ENCODE results near the gene SNX8. TPM values are rescaled to one million over a fixed set of nuclear protein-coding genes. Genes with fewer than 3 reads are reported as not detected.

Gene SNX8
- total and polyA plus RNA-seq, 2 donors (not counting 3 experiments of a cell fraction or from before 2014, with no cell fraction given), result 24.5 to 50.3 TPM

DNA sequence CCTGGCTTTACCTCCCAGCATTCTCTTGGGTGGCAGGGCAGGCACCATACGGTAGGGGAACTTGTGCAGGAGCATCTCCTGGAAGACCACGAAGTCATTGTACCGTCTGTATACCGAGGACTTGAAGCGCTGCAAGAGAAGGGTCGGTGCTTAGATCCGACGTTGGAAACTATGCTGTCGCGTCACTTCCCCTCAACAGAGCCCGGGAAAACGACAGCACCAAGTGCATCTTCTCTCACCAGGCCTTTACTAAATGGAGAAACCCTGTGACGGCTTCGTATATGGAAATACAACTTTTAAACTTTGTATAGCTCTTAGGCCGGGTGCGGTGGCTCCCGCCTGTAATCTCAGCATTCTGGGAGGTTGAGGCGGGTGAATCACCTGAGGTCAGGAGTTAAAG is 39.1 kb downstream of the SNX8 start:
- ChIA-PET POLR2A (no interaction called here), CTCF (no interaction called here)
- FAIRE-seq, result no peak

DNA sequence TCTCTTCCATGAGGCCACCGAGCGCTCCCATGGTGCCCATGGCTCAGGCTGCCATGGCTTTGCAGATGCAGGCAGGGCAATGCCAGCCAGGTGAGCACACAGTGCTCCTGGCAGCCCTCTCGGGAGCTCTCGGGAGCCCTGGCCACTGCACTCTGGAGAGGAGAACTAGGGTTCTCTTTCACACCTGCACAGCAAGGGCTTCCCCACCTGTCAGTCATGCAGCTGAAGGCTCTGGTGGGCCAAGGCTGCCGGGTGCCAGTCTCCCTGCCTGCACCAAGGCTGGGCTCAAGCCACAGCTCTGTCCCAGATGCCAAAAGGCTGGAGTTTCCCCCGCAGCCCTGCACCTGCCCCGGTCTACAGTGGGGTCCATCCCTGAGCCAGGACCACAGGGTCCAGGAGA is 39.6 kb downstream of the SNX8 start:
- TF ChIP-seq MYC (IDR thresholded peaks at IDR 0.05; ENCODE audit: low read depth, low read length), result no peak
- no peak for TF ChIP-seq POLR2AphosphoS5 (IDR thresholded peaks at IDR 0.05; ENCODE audit: insufficient read depth, low read depth, low read length)
- TF ChIP-seq GATA2 (IDR thresholded peaks at IDR 0.05; ENCODE audit: insufficient read depth, insufficient read length, low read depth, low read length), result no peak
- TF ChIP-seq JUN (IDR thresholded peaks at IDR 0.05; ENCODE audit: borderline replicate concordance, insufficient read depth, insufficient read length, low read depth), result no peak
- no peak for TF ChIP-seq POLR2A (IDR thresholded peaks at IDR 0.05; ENCODE audit: low read depth, low read length)
- TF ChIP-seq, protein P1, sequence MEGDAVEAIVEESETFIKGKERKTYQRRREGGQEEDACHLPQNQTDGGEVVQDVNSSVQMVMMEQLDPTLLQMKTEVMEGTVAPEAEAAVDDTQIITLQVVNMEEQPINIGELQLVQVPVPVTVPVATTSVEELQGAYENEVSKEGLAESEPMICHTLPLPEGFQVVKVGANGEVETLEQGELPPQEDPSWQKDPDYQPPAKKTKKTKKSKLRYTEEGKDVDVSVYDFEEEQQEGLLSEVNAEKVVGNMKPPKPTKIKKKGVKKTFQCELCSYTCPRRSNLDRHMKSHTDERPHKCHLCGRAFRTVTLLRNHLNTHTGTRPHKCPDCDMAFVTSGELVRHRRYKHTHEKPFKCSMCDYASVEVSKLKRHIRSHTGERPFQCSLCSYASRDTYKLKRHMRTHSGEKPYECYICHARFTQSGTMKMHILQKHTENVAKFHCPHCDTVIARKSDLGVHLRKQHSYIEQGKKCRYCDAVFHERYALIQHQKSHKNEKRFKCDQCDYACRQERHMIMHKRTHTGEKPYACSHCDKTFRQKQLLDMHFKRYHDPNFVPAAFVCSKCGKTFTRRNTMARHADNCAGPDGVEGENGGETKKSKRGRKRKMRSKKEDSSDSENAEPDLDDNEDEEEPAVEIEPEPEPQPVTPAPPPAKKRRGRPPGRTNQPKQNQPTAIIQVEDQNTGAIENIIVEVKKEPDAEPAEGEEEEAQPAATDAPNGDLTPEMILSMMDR (IDR thresholded peaks at IDR 0.05; ENCODE audit: extremely low read depth in 1 of 2, insufficient read depth in 1 of 2, low read depth in 1 of 2, low read length in 2 of 2), result no peak
- TF ChIP-seq EZH2 (IDR thresholded peaks at IDR 0.05; ENCODE audit: borderline replicate concordance, low read depth, low read length, severe bottlenecking), result no peak
- TF ChIP-seq, protein P2, sequence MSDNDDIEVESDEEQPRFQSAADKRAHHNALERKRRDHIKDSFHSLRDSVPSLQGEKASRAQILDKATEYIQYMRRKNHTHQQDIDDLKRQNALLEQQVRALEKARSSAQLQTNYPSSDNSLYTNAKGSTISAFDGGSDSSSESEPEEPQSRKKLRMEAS (IDR thresholded peaks at IDR 0.05; ENCODE audit: insufficient read depth, insufficient read length), result no peak
- TF ChIP-seq FOS (IDR thresholded peaks at IDR 0.05; ENCODE audit: borderline replicate concordance, insufficient read depth, low read length), result no peak
- CTCF ChIA-PET, result no interaction called here

More for the DNA sequence above, 39.1 kb downstream of the SNX8 start:
- dilution Hi-C loops (cut with MboI; ENCODE audit: extremely low pct_ligation_motif_present, low sequenced_read_pairs), result no loop called here
- no peaks in the 10 kb centered on the region for H3K9me1 ChIP-seq (replicated peaks; ENCODE audit: control insufficient read depth, extremely low read depth, insufficient read depth, low read length)
- H3K4me3 ChIP-seq (replicated peaks in 1 of 3; ENCODE audit: insufficient read depth in 1 of 3, low read depth in 1 of 3, low read length in 3 of 3), result no peak overlapping the region
- no peak for TF ChIP-seq EZH2 (IDR thresholded peaks at IDR 0.05; ENCODE audit: borderline replicate concordance, low read depth, low read length, severe bottlenecking)
- TF ChIP-seq, protein P1 (IDR thresholded peaks at IDR 0.05; ENCODE audit: extremely low read depth in 1 of 2, insufficient read depth in 1 of 2, low read depth in 1 of 2, low read length in 2 of 2), result no peak
- H3K9me3 ChIP-seq (replicated peaks; ENCODE audit: control insufficient read depth, insufficient read depth, low read length), result no peaks in the 10 kb centered on the region
- no peaks in the 10 kb centered on the region for H3K79me2 ChIP-seq (ENCODE audit: control insufficient read depth, insufficient read depth, low read length)
- H3K36me3 ChIP-seq (ENCODE audit: control insufficient read depth in 2 of 2, extremely low read depth in 1 of 2, insufficient read depth in 2 of 2, low read length in 2 of 2), result peaks cover 0 to 6% of the 10 kb centered on the region in 2 experiments
- no peaks in the 10 kb centered on the region for H3K4me1 ChIP-seq (ENCODE audit: control insufficient read depth, extremely low read depth, insufficient read depth, low read length)
- no peak overlapping the region for H3K9ac ChIP-seq (replicated peaks; ENCODE audit: extremely low read depth, insufficient read depth, low read length)
- H3K4me2 ChIP-seq (ENCODE audit: insufficient read depth, low read length), result no peak overlapping the region
- H3K27ac ChIP-seq (ENCODE audit: insufficient read depth, low read depth, low read length), result no peak overlapping the region
- no peaks in the 10 kb centered on the region for H3K27me3 ChIP-seq (ENCODE audit: control insufficient read depth in 2 of 2, insufficient read depth in 2 of 2, low read length in 2 of 2)
- intact Hi-C loops (cut with micrococcal nuclease), result no loop called here
- H2AFZ ChIP-seq (ENCODE audit: low read depth, low read length), result no peak overlapping the region
- DNase-seq (ENCODE audit: low read depth, low spot score), result no peak
- BruUV-seq (replicated peaks), result no TSS peak
- H4K20me1 ChIP-seq (replicated peaks; ENCODE audit: control insufficient read depth, extremely low read depth, insufficient read depth, low read length), result no peaks in the 10 kb centered on the region

More for the DNA sequence above, 39.6 kb downstream of the SNX8 start:
- H3K4me2 ChIP-seq (ENCODE audit: insufficient read depth, low read length), result no peak overlapping the region
- no peaks in the 10 kb centered on the region for H3K9me3 ChIP-seq (replicated peaks; ENCODE audit: control insufficient read depth, insufficient read depth, low read length)
- H3K9me1 ChIP-seq (replicated peaks; ENCODE audit: control insufficient read depth, extremely low read depth, insufficient read depth, low read length), result no peaks in the 10 kb centered on the region
- H3K27me3 ChIP-seq (ENCODE audit: control insufficient read depth in 2 of 2, insufficient read depth in 2 of 2, low read length in 2 of 2), result no peaks in the 10 kb centered on the region
- H3K27ac ChIP-seq (ENCODE audit: insufficient read depth, low read depth, low read length), result no peak overlapping the region
- FAIRE-seq, result no peak
- H3K36me3 ChIP-seq (ENCODE audit: control insufficient read depth in 2 of 2, extremely low read depth in 1 of 2, insufficient read depth in 2 of 2, low read length in 2 of 2), result peaks cover 0 to 6% of the 10 kb centered on the region in 2 experiments
- no peak overlapping the region for H3K4me3 ChIP-seq (replicated peaks in 1 of 3; ENCODE audit: insufficient read depth in 1 of 3, low read depth in 1 of 3, low read length in 3 of 3)
- BruUV-seq (replicated peaks), result no TSS peak
- H3K9ac ChIP-seq (replicated peaks; ENCODE audit: extremely low read depth, insufficient read depth, low read length), result no peak overlapping the region
- POLR2A ChIA-PET, result no interaction called here
- no peaks in the 10 kb centered on the region for H3K79me2 ChIP-seq (ENCODE audit: control insufficient read depth, insufficient read depth, low read length)
- no peaks in the 10 kb centered on the region for H3K4me1 ChIP-seq (ENCODE audit: control insufficient read depth, extremely low read depth, insufficient read depth, low read length)
- intact Hi-C loops (cut with micrococcal nuclease) (no loop called here), dilution Hi-C loops (cut with MboI; ENCODE audit: extremely low pct_ligation_motif_present, low sequenced_read_pairs) (no loop called here)
- H4K20me1 ChIP-seq (replicated peaks; ENCODE audit: control insufficient read depth, extremely low read depth, insufficient read depth, low read length), result no peaks in the 10 kb centered on the region
- no peak for DNase-seq (ENCODE audit: low read depth, low spot score)
- no peak overlapping the region for H2AFZ ChIP-seq (ENCODE audit: low read depth, low read length)

All from endothelial cell of umbilical vein (primary cell).